ENCODE data around the gene KRT86.
"Not testable (repeated sequence)": the region's sequence is repeated elsewhere in the genome, so short reads cannot be mapped to it uniquely, and the experiment has no call there.

The KRT86 gene

GRCh38 chr12:52294803-52295202, 20.4 kb downstream of the KRT86 start:
- DNase-seq (ENCODE audit: low read depth), result no peak

- no peak for DNase-seq (ENCODE audit: low read depth)
These were observed 21.2 kb downstream of the KRT86 start for GRCh38 chr12:52295663-52296062.

GRCh38 chr12:52296572-52297215, 22.2 kb downstream of the KRT86 start:
- DNase-seq (ENCODE audit: low read depth), result no peak

- DNase-seq (ENCODE audit: low read depth), result no peak
These were observed 24.3 kb downstream of the KRT86 start for GRCh38 chr12:52298677-52299190.

- DNase-seq (ENCODE audit: low read depth), result no peak
These were observed 26.6 kb downstream of the KRT86 start for GRCh38 chr12:52300796-52301691.

GRCh38 chr12:52301721-52302120, 27.3 kb downstream of the KRT86 start:
- not testable (repeated sequence) for DNase-seq (ENCODE audit: low read depth)

- not testable (repeated sequence) for DNase-seq (ENCODE audit: low read depth)
These were observed 27.9 kb downstream of the KRT86 start for GRCh38 chr12:52302242-52302914.

GRCh38 chr12:52304941-52305411, 30.5 kb downstream of the KRT86 start:
- not testable (repeated sequence) for DNase-seq (ENCODE audit: low read depth)

GRCh38 chr12:52305921-52306705, 31.7 kb downstream of the KRT86 start:
- no peak for DNase-seq (ENCODE audit: low read depth)

- no peak for DNase-seq (ENCODE audit: low read depth)
These were observed 32.3 kb downstream of the KRT86 start for GRCh38 chr12:52306731-52307130.

GRCh38 chr12:52307836-52308805, 33.7 kb downstream of the KRT86 start:
- peak; percentile 4 for DNase-seq (ENCODE audit: low read depth)

- no peak for DNase-seq (ENCODE audit: low read depth)
These were observed 34.5 kb downstream of the KRT86 start for GRCh38 chr12:52308806-52309425.

GRCh38 chr12:52310622-52311284, 36.3 kb downstream of the KRT86 start:
- DNase-seq (ENCODE audit: low read depth), result peak; percentile 14

GRCh38 chr12:52311285-52311648, 36.8 kb downstream of the KRT86 start:
- DNase-seq (ENCODE audit: low read depth), result peak; percentile 3

- DNase-seq (ENCODE audit: low read depth), result no peak
These were observed 37.6 kb downstream of the KRT86 start for GRCh38 chr12:52312086-52312485.

GRCh38 chr12:52313461-52313860, 39.0 kb downstream of the KRT86 start:
- no peak for DNase-seq (ENCODE audit: low read depth)

GRCh38 chr12:52313926-52314325, 39.5 kb downstream of the KRT86 start:
- no peak for DNase-seq (ENCODE audit: low read depth)

GRCh38 chr12:52314511-52314910, 40.1 kb downstream of the KRT86 start:
- DNase-seq (ENCODE audit: low read depth), result no peak

GRCh38 chr12:52315721-52316120, 41.3 kb downstream of the KRT86 start:
- DNase-seq (ENCODE audit: low read depth), result not testable (repeated sequence)

All from GM04503 (cell line).